ENCODE results near the gene TMPRSS7. TPM values are rescaled to one million over a fixed set of nuclear protein-coding genes. Genes with fewer than 3 reads are reported as not detected.

Gene TMPRSS7
- polyA plus RNA-seq, 3 donors = not detected

DNA sequence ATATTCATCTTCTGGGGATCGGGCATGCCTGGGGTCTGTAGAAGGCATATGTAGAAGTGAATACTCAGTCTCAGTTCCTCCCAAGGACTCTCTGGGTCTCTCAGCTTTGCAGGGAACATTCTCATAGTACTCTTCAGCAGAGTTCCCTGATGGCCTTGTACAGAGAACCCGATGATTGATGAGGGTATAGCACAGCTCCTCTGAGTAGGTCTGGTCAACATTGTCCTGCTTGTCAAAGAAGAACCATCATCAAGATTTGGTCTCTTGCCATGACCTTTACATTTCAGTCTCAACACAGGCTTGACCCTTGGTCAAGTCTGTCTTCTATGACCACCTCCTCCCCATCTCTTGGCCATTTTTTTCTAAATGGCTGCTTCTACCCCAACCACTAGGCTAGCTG is 89.0 kb downstream of the TMPRSS7 start:
- no peak overlapping the region for H3K4me2 ChIP-seq (replicated peaks; ENCODE audit: extremely low read depth, low read length, poor library complexity, severe bottlenecking)
- TF ChIP-seq, protein P1, sequence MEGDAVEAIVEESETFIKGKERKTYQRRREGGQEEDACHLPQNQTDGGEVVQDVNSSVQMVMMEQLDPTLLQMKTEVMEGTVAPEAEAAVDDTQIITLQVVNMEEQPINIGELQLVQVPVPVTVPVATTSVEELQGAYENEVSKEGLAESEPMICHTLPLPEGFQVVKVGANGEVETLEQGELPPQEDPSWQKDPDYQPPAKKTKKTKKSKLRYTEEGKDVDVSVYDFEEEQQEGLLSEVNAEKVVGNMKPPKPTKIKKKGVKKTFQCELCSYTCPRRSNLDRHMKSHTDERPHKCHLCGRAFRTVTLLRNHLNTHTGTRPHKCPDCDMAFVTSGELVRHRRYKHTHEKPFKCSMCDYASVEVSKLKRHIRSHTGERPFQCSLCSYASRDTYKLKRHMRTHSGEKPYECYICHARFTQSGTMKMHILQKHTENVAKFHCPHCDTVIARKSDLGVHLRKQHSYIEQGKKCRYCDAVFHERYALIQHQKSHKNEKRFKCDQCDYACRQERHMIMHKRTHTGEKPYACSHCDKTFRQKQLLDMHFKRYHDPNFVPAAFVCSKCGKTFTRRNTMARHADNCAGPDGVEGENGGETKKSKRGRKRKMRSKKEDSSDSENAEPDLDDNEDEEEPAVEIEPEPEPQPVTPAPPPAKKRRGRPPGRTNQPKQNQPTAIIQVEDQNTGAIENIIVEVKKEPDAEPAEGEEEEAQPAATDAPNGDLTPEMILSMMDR (IDR thresholded peaks at IDR 0.05) = no peak
- H3K4me3 Mint-ChIP-seq = no peak overlapping the region
- peaks cover 32 to 47% of the 10 kb centered on the region in 2 donors for H3K4me1 ChIP-seq (ENCODE audit: control insufficient read depth in 1 of 2, insufficient read depth in 2 of 2, low read length in 2 of 2)
- H3K9me3 Mint-ChIP-seq = no peaks in the 10 kb centered on the region
- H3K36me3 Mint-ChIP-seq = peaks cover 0 to 3% of the 10 kb centered on the region in 2 donors
- DNase-seq = no peak
- H3K36me3 ChIP-seq (replicated peaks in 1 of 2; ENCODE audit: control insufficient read depth in 1 of 2, insufficient read depth in 2 of 2, low read length in 2 of 2) = no peaks in the 10 kb centered on the region
- H3K27ac ChIP-seq (ENCODE audit: low read depth in 1 of 2, low read length in 2 of 2) = no peak overlapping the region
- 85% methylated on average over 2 of the region's 2 CpGs for WGBS (ENCODE audit: insufficient coverage)
- peaks cover 51% of the 10 kb centered on the region for H3K4me1 Mint-ChIP-seq
- no peak overlapping the region for H3K4me3 ChIP-seq (replicated peaks in 1 of 3; ENCODE audit: low read depth in 2 of 3, low read length in 3 of 3)
- no peak overlapping the region for H2AFZ ChIP-seq (ENCODE audit: insufficient read depth, low read depth, low read length, poor library complexity, severe bottlenecking)
- no peaks in the 10 kb centered on the region for H3K27me3 ChIP-seq (ENCODE audit: control insufficient read depth in 2 of 2, insufficient read depth in 2 of 2, low read length in 2 of 2)
- no peaks in the 10 kb centered on the region for H4K20me1 ChIP-seq (ENCODE audit: insufficient read depth, low read length)
- no peaks in the 10 kb centered on the region for H3K79me2 ChIP-seq (ENCODE audit: insufficient read depth, low read length)
- no peaks in the 10 kb centered on the region for H3K9me3 ChIP-seq (replicated peaks in 1 of 2; ENCODE audit: control insufficient read depth in 1 of 2, insufficient read depth in 1 of 2, low read length in 2 of 2)
- no peak overlapping the region for H3K9ac ChIP-seq (ENCODE audit: insufficient read depth, low read length, poor library complexity, severe bottlenecking)
- intact Hi-C loops (cut with micrococcal nuclease) = loop anchor here in 1 of 2 donors (10.0 kb wide), 1 partner anchor 181 kb away; no protein-coding TSS in a partner anchor
- peaks cover 0 to 5% (median 2%) of the 10 kb centered on the region in 3 donors for H3K27me3 Mint-ChIP-seq (ENCODE audit: low read depth in 3 of 3)
- no peak overlapping the region for H3K27ac Mint-ChIP-seq

DNA sequence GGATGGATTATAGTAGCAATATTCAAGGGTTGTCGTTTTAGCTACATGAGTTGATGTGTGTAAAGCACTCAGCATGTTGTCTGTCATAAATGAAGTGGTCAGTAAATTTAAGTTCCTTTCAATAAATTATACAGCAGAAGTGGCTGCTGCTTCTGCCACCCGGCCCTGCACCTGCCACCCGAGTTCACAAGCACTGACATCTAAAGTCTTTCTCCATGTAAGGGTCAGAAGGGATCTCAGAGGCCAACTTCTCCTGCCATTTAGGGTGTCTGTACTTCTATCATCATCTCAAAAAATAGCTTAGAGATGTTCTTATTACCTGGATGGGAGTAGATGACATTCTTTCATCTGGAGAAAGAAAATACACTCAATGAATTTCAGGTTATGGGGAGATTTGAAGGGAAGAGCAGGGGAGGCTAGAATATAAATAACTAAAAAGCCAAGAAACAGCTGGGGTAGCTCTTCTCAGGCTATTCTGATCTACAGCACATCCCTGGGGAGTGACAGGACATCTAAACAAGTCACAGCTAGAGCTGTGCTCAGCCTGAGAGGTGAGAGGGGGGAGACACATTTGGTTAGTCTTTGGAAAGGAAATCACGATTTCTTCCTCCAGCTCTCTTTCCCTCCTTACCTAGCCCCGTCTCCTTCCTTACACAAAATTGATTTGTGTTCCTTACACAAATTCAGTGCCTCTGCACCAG is 90.5 kb downstream of the TMPRSS7 start:
- intact Hi-C loops (cut with micrococcal nuclease) = loop anchor here in 1 of 2 donors (5.0 to 10.0 kb wide), 2 partner anchors 180 to 457 kb away; no protein-coding TSS in a partner anchor
- H3K27me3 ChIP-seq (ENCODE audit: control insufficient read depth in 2 of 2, insufficient read depth in 2 of 2, low read length in 2 of 2) = no peaks in the 10 kb centered on the region
- H3K36me3 ChIP-seq (replicated peaks in 1 of 2; ENCODE audit: control insufficient read depth in 1 of 2, insufficient read depth in 2 of 2, low read length in 2 of 2) = no peaks in the 10 kb centered on the region
- H3K4me1 ChIP-seq (ENCODE audit: control insufficient read depth in 1 of 2, insufficient read depth in 2 of 2, low read length in 2 of 2) = peaks cover 18 to 44% of the 10 kb centered on the region in 2 donors
- H4K20me1 ChIP-seq (ENCODE audit: insufficient read depth, low read length) = no peaks in the 10 kb centered on the region
- Mint-ChIP-seq H3K27ac (no peak overlapping the region), H3K36me3 (no peaks in the 10 kb centered on the region), H3K9me3 (no peaks in the 10 kb centered on the region), H3K4me1 (peaks cover 48% of the 10 kb centered on the region), H3K27me3 (ENCODE audit: low read depth in 3 of 3) (peaks cover 0 to 2% (median 0%) of the 10 kb centered on the region in 3 donors), H3K4me3 (no peak overlapping the region)
- H3K4me2 ChIP-seq (replicated peaks; ENCODE audit: extremely low read depth, low read length, poor library complexity, severe bottlenecking) = no peak overlapping the region
- H3K9ac ChIP-seq (ENCODE audit: insufficient read depth, low read length, poor library complexity, severe bottlenecking) = no peak overlapping the region
- H2AFZ ChIP-seq (ENCODE audit: insufficient read depth, low read depth, low read length, poor library complexity, severe bottlenecking) = no peak overlapping the region
- DNase-seq = no peak
- no peak overlapping the region for H3K27ac ChIP-seq (ENCODE audit: low read depth in 1 of 2, low read length in 2 of 2)
- no peaks in the 10 kb centered on the region for H3K79me2 ChIP-seq (ENCODE audit: insufficient read depth, low read length)
- TF ChIP-seq, protein P1 (IDR thresholded peaks at IDR 0.05) = no peak
- H3K4me3 ChIP-seq (replicated peaks in 1 of 3; ENCODE audit: low read depth in 2 of 3, low read length in 3 of 3) = no peak overlapping the region
- WGBS (ENCODE audit: insufficient coverage) = no CpG with 5 or more reads among the region's 5 CpGs
- no peaks in the 10 kb centered on the region for H3K9me3 ChIP-seq (replicated peaks in 1 of 2; ENCODE audit: control insufficient read depth in 1 of 2, insufficient read depth in 1 of 2, low read length in 2 of 2)

Measured in CD14-positive monocyte (primary cell).